Raji (cell line): Measurements from ENCODE around the gene TATDN2.
A peak's percentile ranks its signal among the peaks of the same experiment; 100 is the strongest.

Experiments used
- POLR2A ChIP-seq: IDR thresholded peaks from 2 replicates; pipeline ENCODE4 v1.6.1; 2011; ENCODE audit warnings: low read depth, low read length, control low read depth; ENCODE audit not compliant: insufficient read depth

Gene TATDN2, protein sequence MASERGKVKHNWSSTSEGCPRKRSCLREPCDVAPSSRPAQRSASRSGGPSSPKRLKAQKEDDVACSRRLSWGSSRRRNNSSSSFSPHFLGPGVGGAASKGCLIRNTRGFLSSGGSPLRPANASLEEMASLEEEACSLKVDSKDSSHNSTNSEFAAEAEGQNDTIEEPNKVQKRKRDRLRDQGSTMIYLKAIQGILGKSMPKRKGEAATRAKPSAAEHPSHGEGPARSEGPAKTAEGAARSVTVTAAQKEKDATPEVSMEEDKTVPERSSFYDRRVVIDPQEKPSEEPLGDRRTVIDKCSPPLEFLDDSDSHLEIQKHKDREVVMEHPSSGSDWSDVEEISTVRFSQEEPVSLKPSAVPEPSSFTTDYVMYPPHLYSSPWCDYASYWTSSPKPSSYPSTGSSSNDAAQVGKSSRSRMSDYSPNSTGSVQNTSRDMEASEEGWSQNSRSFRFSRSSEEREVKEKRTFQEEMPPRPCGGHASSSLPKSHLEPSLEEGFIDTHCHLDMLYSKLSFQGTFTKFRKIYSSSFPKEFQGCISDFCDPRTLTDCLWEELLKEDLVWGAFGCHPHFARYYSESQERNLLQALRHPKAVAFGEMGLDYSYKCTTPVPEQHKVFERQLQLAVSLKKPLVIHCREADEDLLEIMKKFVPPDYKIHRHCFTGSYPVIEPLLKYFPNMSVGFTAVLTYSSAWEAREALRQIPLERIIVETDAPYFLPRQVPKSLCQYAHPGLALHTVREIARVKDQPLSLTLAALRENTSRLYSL

DNA sequence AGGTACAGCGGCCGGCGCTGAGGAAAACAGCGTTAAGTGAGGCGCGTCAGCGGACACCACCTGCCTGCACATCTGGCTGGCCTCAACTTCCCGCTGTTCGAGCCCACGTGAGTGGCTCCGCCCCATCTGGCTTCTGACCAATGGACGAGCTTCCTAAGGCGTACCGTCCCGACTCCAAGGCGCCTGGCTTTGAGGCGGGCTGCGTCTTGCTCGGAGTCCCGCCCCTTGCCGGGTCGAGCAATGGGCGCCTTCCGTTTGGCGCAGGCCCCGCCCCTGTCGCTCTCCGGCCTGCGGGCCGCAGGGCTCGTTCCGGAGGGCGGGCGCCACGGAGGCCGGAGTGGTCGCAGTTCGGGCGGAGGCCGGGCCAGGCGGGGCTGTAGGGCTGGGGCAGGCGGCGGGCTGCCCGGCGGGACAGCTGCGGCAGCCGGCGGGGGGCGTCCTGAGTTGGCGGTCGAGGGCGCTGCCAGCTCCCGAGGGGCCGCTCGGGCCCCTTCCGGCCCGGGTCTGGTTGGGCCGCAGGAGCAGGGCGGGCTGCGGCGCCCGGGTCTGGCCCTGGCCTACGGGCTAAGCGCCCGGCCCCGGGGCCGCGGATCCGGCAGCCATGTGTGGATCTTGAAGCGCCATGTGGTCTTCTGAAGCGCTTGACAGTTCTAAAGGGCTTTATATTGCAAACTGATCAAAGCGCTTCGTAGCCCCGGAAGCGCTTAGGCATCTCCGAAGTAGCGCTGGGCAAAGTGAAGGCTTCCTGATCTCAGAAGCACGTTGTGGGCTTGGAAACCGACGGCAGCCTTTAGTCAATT lies at the start of gene TATDN2:
Gene TATDN2 (plus strand): TSS at position 276 of the 800 bp plus-strand sequence. CDS start 742 bp downstream, outside the sequence.
- peak; percentile 80 for TF ChIP-seq POLR2A

GRCh38 chr3:10198761-10199649 lies 49.3 kb upstream of the TATDN2 start:
- TF ChIP-seq POLR2A: 0 out of 2 replicates have a peak, but pooled peaks have one; percentile 31

DNA sequence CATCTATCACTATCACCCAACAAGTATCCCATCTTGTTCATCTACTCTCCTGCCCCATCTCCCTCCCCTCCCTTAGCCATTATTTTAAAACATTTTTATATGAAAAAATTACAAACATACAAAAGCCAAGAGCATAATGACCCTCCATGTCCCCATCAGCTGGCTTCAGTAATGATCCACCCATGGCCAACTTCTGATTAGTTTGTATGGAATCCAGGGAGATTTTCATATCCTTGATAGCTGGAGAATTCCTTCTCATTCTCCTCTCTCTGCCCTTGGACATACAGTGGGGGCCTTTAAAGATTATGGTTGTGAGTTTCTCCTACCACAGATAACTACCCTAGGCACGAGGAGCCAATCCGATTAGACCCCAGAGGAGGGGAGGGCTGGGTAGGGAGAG lies 43.3 kb upstream of the TATDN2 start:
- TF ChIP-seq POLR2A: no peak

GRCh38 chr3:10205451-10206165 lies 42.7 kb upstream of the TATDN2 start:
- no peak for TF ChIP-seq POLR2A

DNA sequence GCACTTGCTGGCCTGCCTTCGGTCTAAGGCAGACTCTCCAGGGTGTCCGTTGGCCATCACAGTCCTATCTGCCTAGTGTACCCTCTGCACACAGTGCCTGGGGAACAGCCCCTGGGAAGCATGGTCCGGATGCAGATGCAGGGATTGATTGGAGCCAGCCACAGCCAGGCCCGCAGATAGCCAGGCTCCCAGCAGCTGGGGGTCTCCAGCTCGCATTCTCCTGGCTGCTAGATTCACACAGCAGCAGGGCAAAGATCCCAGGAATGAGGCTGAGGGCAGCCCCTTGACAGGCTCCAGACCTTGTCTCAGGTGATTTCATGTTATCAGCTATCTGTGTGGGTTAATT lies 42.1 kb upstream of the TATDN2 start:
- no peak for TF ChIP-seq POLR2A

GRCh38 chr3:10213156-10213792 lies 35.0 kb upstream of the TATDN2 start:
- TF ChIP-seq POLR2A: no peak

DNA sequence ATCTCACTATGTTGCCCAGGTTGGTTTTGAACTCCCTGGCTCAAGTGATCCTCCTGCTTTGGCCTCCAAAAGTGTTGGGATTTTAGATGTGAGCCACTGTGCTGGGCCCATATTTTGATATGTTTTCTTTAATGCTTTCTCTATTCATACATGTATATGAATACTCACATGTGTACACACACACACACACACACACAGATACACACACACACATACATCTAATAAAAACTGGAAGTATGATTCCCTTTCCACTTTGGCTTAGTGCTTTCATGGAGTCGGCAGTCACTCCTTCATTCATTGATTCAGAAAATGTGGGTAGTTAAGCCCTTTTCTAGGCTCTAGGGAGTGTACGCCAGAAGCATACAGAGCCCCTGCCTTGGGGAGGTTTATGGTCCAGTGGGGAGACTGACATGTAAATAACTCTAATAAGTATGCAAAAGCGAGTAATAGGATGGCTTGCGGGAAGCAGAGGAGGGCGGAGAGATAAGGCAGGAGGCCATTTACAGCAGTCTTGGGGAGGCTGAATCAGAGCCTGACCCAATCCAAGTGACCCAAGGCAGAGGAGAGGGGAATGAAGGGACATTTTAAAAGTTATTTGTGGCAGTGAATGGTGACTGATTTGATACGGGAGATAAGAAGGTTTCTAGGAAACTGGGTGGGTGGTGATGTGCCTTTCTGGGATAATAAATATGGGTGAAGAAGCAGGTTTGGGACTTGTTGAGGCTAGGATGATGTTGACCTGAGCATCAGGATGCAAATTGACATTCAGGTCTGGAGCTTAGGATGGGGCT lies 32.5 kb upstream of the TATDN2 start:
- TF ChIP-seq POLR2A: no peak

DNA sequence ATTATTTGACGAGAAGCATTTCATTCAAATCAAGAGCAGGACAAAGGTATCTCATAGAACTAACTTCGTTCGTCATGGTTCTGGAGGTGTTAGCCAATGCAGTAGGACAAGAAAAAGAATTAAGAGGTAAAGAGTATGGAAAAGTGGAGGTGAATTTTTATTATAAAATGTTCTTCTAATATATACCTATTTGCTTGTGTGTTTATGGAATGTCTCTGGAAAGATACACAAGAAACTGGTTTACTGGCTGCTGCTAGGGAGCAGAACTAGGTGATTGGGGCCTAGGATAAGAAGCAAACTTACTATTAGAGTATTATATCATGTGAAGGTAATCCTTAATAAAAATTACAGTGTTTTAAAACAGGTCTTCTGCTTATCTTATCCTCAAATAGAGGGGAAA lies 30.9 kb upstream of the TATDN2 start:
- TF ChIP-seq POLR2A: no peak

DNA sequence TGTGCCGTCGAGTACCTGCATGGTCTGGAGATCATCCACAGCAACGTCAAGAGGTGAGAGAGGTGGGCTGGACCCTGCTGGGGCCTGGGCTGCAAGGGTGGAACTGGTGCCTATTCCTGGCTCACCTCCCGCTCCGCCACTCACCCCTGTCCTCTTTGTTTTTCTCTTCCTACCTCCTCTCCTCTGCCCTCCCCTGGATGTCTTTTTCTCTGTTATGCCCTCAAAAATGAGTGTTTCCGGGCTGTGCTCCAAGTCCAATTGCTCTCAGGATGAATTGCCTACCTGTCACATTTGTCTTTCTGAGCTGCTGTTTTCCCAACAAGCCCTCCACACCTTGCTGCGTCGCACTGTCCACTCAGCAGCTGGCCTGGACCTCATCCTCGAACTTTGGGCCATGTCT lies 28.5 kb upstream of the TATDN2 start:
- no peak for TF ChIP-seq POLR2A

- TF ChIP-seq POLR2A: no peak
Measured at GRCh38 chr3:10223676-10224639, 24.3 kb upstream of the TATDN2 start.
